Activated naive CD4-positive, alpha-beta T cell treated with anti-CD3 and anti-CD28 coated beads, Interleukin-2, amount 50 U/mL, for 72 hours (primary cell): Measurements from ENCODE around the gene KLHDC4. TPM values are rescaled to one million over a fixed set of nuclear protein-coding genes. Genes with fewer than 3 reads are reported as not detected.

Experiments used
- ATAC-seq, 2 donors: fragments of 150-1000 bp; cut with Tn5 transposase; 2 replicates each; pipeline ENCODE4 v1.10.0; 2021; ENCODE audit warnings: mild to moderate bottlenecking in 2 of 2, moderate library complexity in 2 of 2
- DNase-seq, 2 donors: peaks; one replicate each; pipeline ENCODE4 v3.0.0; 2021 to 2022; ENCODE audit warnings: low spot score in 2 of 2
- H3K27ac Mint-ChIP-seq, 2 donors: one replicate each; pipeline ENCODE4 v1.8.0; 2022; ENCODE audit warnings: mild to moderate bottlenecking in 2 of 2, mixed read lengths in 2 of 2
- H3K36me3 Mint-ChIP-seq, 2 donors: one replicate each; pipeline ENCODE4 v1.8.0; 2022; ENCODE audit warnings: mixed read lengths in 2 of 2
- H3K9me3 Mint-ChIP-seq, 2 donors: one replicate each; pipeline ENCODE4 v1.8.0; 2022; ENCODE audit warnings: mixed read lengths in 2 of 2
- total RNA-seq, 2 donors: library from RNA; stranded (reverse); gene quantifications; one replicate each; pipeline ENCODE4 v1.2.3, GENCODE V29; 2022

Gene KLHDC4
- total RNA-seq, 2 donors from 2014 or later, result 75.4 to 114 TPM

GRCh38 chr16:87675111-87675719, 90.6 kb downstream of the KLHDC4 start:
- Mint-ChIP-seq H3K36me3 (no peaks in the 10 kb centered on the region), H3K9me3 (no peaks in the 10 kb centered on the region), H3K27ac (peak overlapping the region in 1 of 2 donors; percentile 44)
- DNase-seq (no peak), ATAC-seq (no peak)

- H3K36me3 Mint-ChIP-seq, result no peaks in the 10 kb centered on the region
- H3K27ac Mint-ChIP-seq, result no peak overlapping the region
- ATAC-seq, result no peak
- no peaks in the 10 kb centered on the region for H3K9me3 Mint-ChIP-seq
- no peak for DNase-seq
Observed at GRCh38 chr16:87674419-87674818, 91.4 kb downstream of the KLHDC4 start.

GRCh38 chr16:87671715-87672270, 94.0 kb downstream of the KLHDC4 start:
- H3K36me3 Mint-ChIP-seq, result no peaks in the 10 kb centered on the region
- ATAC-seq, result no peak
- H3K27ac Mint-ChIP-seq, result no peak overlapping the region
- no peak for DNase-seq
- no peaks in the 10 kb centered on the region for H3K9me3 Mint-ChIP-seq

DNA sequence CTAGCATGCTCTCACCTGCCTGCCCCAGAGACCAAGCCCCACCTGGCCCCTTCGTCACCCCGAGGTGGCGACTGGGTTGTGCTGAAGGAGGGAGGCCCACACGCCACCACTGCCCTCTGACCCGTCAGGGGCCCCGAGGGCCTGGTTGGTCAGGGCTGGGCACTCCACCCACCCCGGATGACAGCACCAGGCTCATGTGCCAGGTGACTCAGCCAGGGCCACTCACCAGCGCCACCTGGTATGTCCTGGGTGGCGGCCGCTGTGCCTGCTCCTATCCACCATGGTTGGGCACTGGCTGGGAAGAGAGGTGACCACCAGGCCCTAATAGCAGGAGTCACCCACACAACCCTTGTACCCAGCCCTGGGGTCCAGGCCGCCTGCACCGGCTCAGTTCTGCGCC, 94.6 kb downstream of the KLHDC4 start:
- Mint-ChIP-seq H3K9me3 (no peaks in the 10 kb centered on the region), H3K36me3 (no peaks in the 10 kb centered on the region), H3K27ac (no peak overlapping the region)
- DNase-seq, result no peak
- ATAC-seq, result no peak

GRCh38 chr16:87669672-87670071, 96.1 kb downstream of the KLHDC4 start:
- DNase-seq (no peak), ATAC-seq (no peak)
- Mint-ChIP-seq H3K36me3 (no peaks in the 10 kb centered on the region), H3K9me3 (no peaks in the 10 kb centered on the region), H3K27ac (no peak overlapping the region)

DNA sequence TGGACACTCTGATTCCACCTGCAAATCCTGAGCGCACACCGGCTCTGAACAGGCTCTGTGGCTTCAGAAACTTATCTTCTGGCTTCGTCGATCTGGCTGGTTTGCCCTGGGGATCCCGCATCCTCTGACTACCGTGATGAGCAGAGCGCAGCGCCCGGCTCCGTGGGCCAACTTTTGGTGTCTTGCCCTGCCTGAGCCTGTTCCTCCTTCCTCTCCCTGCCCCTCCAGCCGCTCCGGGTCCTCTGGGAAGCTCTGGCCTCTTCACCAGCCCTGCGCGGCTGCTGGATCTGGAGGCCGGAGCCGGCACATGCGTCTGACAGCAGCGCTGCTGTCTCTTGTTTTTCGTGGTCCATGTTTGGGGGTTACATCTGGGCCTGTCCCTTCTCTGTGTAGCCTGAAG, 97.8 kb downstream of the KLHDC4 start:
- Mint-ChIP-seq H3K9me3 (no peaks in the 10 kb centered on the region), H3K27ac (peak overlapping the region in 1 of 2 donors; percentile 17), H3K36me3 (no peaks in the 10 kb centered on the region)
- ATAC-seq (no peak), DNase-seq (no peak)

- DNase-seq (no peak), ATAC-seq (no peak)
- Mint-ChIP-seq H3K36me3 (no peaks in the 10 kb centered on the region), H3K9me3 (no peaks in the 10 kb centered on the region), H3K27ac (no peak overlapping the region)
Observed at GRCh38 chr16:87667443-87667842, 98.3 kb downstream of the KLHDC4 start.

- no peak overlapping the region for H3K27ac Mint-ChIP-seq
- no peaks in the 10 kb centered on the region for H3K36me3 Mint-ChIP-seq
Observed at GRCh38 chr16:87666919-87667318, 98.9 kb downstream of the KLHDC4 start.

GRCh38 chr16:87665193-87665592, 100.6 kb downstream of the KLHDC4 start:
- ATAC-seq (no peak), DNase-seq (no peak)
- Mint-ChIP-seq H3K27ac (no peak overlapping the region), H3K9me3 (no peaks in the 10 kb centered on the region), H3K36me3 (no peaks in the 10 kb centered on the region)

More at GRCh38 chr16:87666919-87667318, 98.9 kb downstream of the KLHDC4 start:
- H3K9me3 Mint-ChIP-seq, result no peaks in the 10 kb centered on the region
- no peak for DNase-seq
- no peak for ATAC-seq

GRCh38 chr16:87664792-87665191, 101.0 kb downstream of the KLHDC4 start:
- H3K9me3 Mint-ChIP-seq, result no peaks in the 10 kb centered on the region
- DNase-seq (no peak), ATAC-seq (no peak)
- H3K27ac Mint-ChIP-seq, result no peak overlapping the region
- H3K36me3 Mint-ChIP-seq, result no peaks in the 10 kb centered on the region

- Mint-ChIP-seq H3K27ac (no peak overlapping the region), H3K36me3 (no peaks in the 10 kb centered on the region), H3K9me3 (no peaks in the 10 kb centered on the region)
- DNase-seq, result no peak
- no peak for ATAC-seq
Observed at GRCh38 chr16:87662254-87663204, 103.3 kb downstream of the KLHDC4 start.

- no peaks in the 10 kb centered on the region for H3K9me3 Mint-ChIP-seq
- DNase-seq (peak in 1 of 2 donors; percentile 42), ATAC-seq (peak in 1 of 2 donors; percentile 47)
- H3K36me3 Mint-ChIP-seq, result no peaks in the 10 kb centered on the region
- H3K27ac Mint-ChIP-seq, result no peak overlapping the region
Observed at GRCh38 chr16:87661561-87661960, 104.2 kb downstream of the KLHDC4 start.

- H3K27ac Mint-ChIP-seq, result no peak overlapping the region
- ATAC-seq (no peak), DNase-seq (no peak)
- H3K36me3 Mint-ChIP-seq, result no peaks in the 10 kb centered on the region
- H3K9me3 Mint-ChIP-seq, result no peaks in the 10 kb centered on the region
Observed at GRCh38 chr16:87658564-87659225, 107.1 kb downstream of the KLHDC4 start.

Other genes with a start within 250 kb of the KLHDC4 start
- under 1 TPM in 1 of 2 donors, not detected in 1; 0.37 TPM for gene JPH3, start 163.5 kb downstream of the KLHDC4 start, total RNA-seq
- 100 to 1,000 TPM; 112 to 197 TPM for gene SLC7A5, start 103.5 kb upstream of the KLHDC4 start, total RNA-seq
- gene CA5A, start 170.5 kb upstream of the KLHDC4 start, total RNA-seq, result not detected
- gene BANP, start 185.4 kb upstream of the KLHDC4 start, total RNA-seq, result 10 to 100 TPM; 44.6 to 46.8 TPM